ENCODE results near the gene MRPL32.

Gene MRPL32

GRCh38 chr7:42926204-42926603, 6.0 kb upstream of the MRPL32 start:
- no peak for DNase-seq (ENCODE audit: low read depth)

GRCh38 chr7:42928754-42929153, 3.4 kb upstream of the MRPL32 start:
- no peak for DNase-seq (ENCODE audit: low read depth)

GRCh38 chr7:42929449-42929848, 2.7 kb upstream of the MRPL32 start:
- no peak for DNase-seq (ENCODE audit: low read depth)

GRCh38 chr7:42930889-42931288, 1.3 kb upstream of the MRPL32 start:
- DNase-seq (ENCODE audit: low read depth): no peak

GRCh38 chr7:42931447-42931833, 736 bp upstream of the MRPL32 start:
- DNase-seq (ENCODE audit: low read depth): no peak

GRCh38 chr7:42932811-42933591, 825 bp downstream of the MRPL32 start:
- DNase-seq (ENCODE audit: low read depth): no peak

- DNase-seq (ENCODE audit: low read depth): no peak
Measured at GRCh38 chr7:42934291-42934690, 2.1 kb downstream of the MRPL32 start.

GRCh38 chr7:42935861-42936260, 3.7 kb downstream of the MRPL32 start:
- no peak for DNase-seq (ENCODE audit: low read depth)

GRCh38 chr7:42939457-42940240, 7.5 kb downstream of the MRPL32 start:
- DNase-seq (ENCODE audit: low read depth): no peak

GRCh38 chr7:42940985-42941847, 9.0 kb downstream of the MRPL32 start:
- no peak for DNase-seq (ENCODE audit: low read depth)

- no peak for DNase-seq (ENCODE audit: low read depth)
Measured at GRCh38 chr7:42945821-42946626, 13.8 kb downstream of the MRPL32 start.

- DNase-seq (ENCODE audit: low read depth): no peak
Measured at GRCh38 chr7:42946627-42946950, 14.4 kb downstream of the MRPL32 start.

GRCh38 chr7:42947521-42947920, 15.3 kb downstream of the MRPL32 start:
- DNase-seq (ENCODE audit: low read depth): no peak

GRCh38 chr7:42950417-42950816, 18.2 kb downstream of the MRPL32 start:
- DNase-seq (ENCODE audit: low read depth): no peak

GRCh38 chr7:42952328-42952727, 20.2 kb downstream of the MRPL32 start:
- DNase-seq (ENCODE audit: low read depth): no peak

GRCh38 chr7:42953994-42954393, 21.8 kb downstream of the MRPL32 start:
- DNase-seq (ENCODE audit: low read depth): no peak

- DNase-seq (ENCODE audit: low read depth): no peak
Measured at GRCh38 chr7:42956062-42956461, 23.9 kb downstream of the MRPL32 start.

- DNase-seq (ENCODE audit: low read depth): no peak
Measured at GRCh38 chr7:42959549-42959948, 27.4 kb downstream of the MRPL32 start.

- no peak for DNase-seq (ENCODE audit: low read depth)
Measured at GRCh38 chr7:42960762-42961161, 28.6 kb downstream of the MRPL32 start.

GRCh38 chr7:42961170-42961569, 29.0 kb downstream of the MRPL32 start:
- DNase-seq (ENCODE audit: low read depth): no peak

- no peak for DNase-seq (ENCODE audit: low read depth)
Measured at GRCh38 chr7:42964293-42964692, 32.1 kb downstream of the MRPL32 start.

All from CMK (cell line).